Activated gamma-delta T cell treated with anti-CD3 and anti-CD28 coated beads, Interleukin-2, amount 50 U/mL, for 16 hours (primary cell): Measurements from ENCODE around the gene COMMD1.

Source experiments
- DNase-seq: peaks from one replicate; pipeline ENCODE4 v3.0.0-alpha.2; 2020; ENCODE audit warnings: low read depth

Gene COMMD1

GRCh38 chr2:62180975-62181374 is 275.5 kb downstream of the COMMD1 start:
- no peak for DNase-seq

- DNase-seq = no peak
These were observed 276.4 kb downstream of the COMMD1 start for GRCh38 chr2:62181843-62182242.

- DNase-seq = no peak
These were observed 279.2 kb downstream of the COMMD1 start for GRCh38 chr2:62184512-62185230.
